Vagina (tissue), 2 donors: ENCODE data around the gene PIP5K1B. TPM values are rescaled to one million over a fixed set of nuclear protein-coding genes. Genes with fewer than 3 reads are reported as not detected.
"Not testable (repeated sequence)": the region's sequence is repeated elsewhere in the genome, so short reads cannot be mapped to it uniquely, and the experiment has no call there.

Source experiments
- DNase-seq, 2 donors: peaks; one replicate each; pipeline ENCODE4 v3.0.0-alpha.2; 2017; ENCODE audit errors: extremely low spot score in 2 of 2
- H3K27ac ChIP-seq: fragments of 200-600 bp; sonication (generic); one replicate; pipeline ENCODE4 v1.5.1; 2019
- H3K27me3 ChIP-seq: fragments of 200-600 bp; sonication (generic); one replicate; pipeline ENCODE4 v1.5.1; 2019
- H3K36me3 ChIP-seq, 2 donors: fragments of 200-600 bp; sonication (generic); one replicate each; pipeline ENCODE4 v1.5.1; 2017 to 2019
- H3K4me1 ChIP-seq: fragments of 200-600 bp; sonication (generic); one replicate; pipeline ENCODE4 v1.5.1; 2019
- H3K4me3 ChIP-seq, 2 donors: fragments of 200-600 bp; sonication (generic); 1 replicate in 1 of 2; 2 replicates in 1 of 2; pipeline ENCODE4 v1.5.1; 2016 to 2019
- H3K9me3 ChIP-seq: fragments of 200-600 bp; sonication (generic); one replicate; pipeline ENCODE4 v1.5.1; 2019
- CTCF ChIP-seq, 3 experiments: fragments of 450-650 bp in 2 of 3; fragments of 200-600 bp in 1 of 3; sonication (generic) in 1 of 3; IDR thresholded peaks; one replicate each; pipeline ENCODE4 v1.5.1; 2017 to 2019; ENCODE audit warnings: antibody characterized with exemption in 3 of 3, mild to moderate bottlenecking in 2 of 3, moderate library complexity in 2 of 3
- POLR2A ChIP-seq, 2 donors: fragments of 450-650 bp; IDR thresholded peaks; one replicate each; pipeline ENCODE4 v1.6.1; 2017; ENCODE audit warnings: antibody characterized with exemption in 2 of 2, mild to moderate bottlenecking in 2 of 2, moderate library complexity in 2 of 2
- POLR2AphosphoS5 ChIP-seq, 2 donors: sonication (generic); formaldehyde crosslinking; IDR thresholded peaks; one replicate each; pipeline ENCODE4 v1.9.0; 2017; ENCODE audit warnings: antibody characterized with exemption in 2 of 2, mild to moderate bottlenecking in 2 of 2, low read depth in 1 of 2; ENCODE audit not compliant: insufficient read depth in 1 of 2
- intact Hi-C: fragments of 100-400 bp; cut with DNase I; formaldehyde crosslinking; loops from one replicate; pipeline ENCODE4 v1.15.1; 2023
- total RNA-seq: library from RNA; depleted of rRNA; stranded (reverse); fragments of >200 nt; gene quantifications from one replicate; pipeline ENCODE4 v1.2.3, GENCODE V29; 2016

Gene PIP5K1B
- total RNA-seq, 1 donor from 2014 or later = 2.9 TPM

DNA sequence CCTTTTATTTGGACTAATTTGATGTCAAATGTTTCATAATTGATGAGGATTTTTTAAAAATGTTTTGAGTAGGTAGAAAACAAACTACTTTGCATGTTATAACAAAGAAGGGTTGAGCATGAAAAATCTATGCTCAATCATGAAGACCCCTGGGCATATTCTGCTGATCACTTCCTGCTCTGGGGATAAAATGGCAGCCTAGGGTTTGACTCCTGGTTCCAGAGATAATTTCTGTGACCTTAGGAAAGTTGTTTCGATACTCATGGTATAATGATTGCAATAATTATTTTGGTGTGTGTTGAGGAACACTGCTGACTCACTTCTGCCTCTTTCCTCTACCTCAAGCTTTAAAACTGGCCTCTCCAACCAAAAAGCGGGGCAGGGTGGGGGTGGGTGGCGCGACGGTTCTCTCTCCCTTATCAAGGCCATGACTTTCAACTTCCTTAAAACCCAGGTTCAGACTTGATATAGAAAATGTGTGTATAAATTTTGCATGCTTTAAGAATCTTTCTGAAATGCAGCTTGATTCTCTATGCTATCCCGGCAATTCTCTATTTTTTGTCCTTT, 6.0 kb upstream of the PIP5K1B start:
- no peak for TF ChIP-seq POLR2A (IDR thresholded peaks at IDR 0.05)
- TF ChIP-seq CTCF (IDR thresholded peaks at IDR 0.05) = no peak
- no peak for TF ChIP-seq POLR2AphosphoS5 (IDR thresholded peaks at IDR 0.05; ENCODE audit: insufficient read depth in 1 of 2, low read depth in 1 of 2)
- DNase-seq = no peak
- no peaks in the 10 kb centered on the region for H3K27me3 ChIP-seq
- no peaks in the 10 kb centered on the region for H3K9me3 ChIP-seq
- H3K36me3 ChIP-seq = no peaks in the 10 kb centered on the region
- intact Hi-C loops = no loop called here
- H3K4me3 ChIP-seq = no peak overlapping the region
- no peak overlapping the region for H3K27ac ChIP-seq
- no peaks in the 10 kb centered on the region for H3K4me1 ChIP-seq

GRCh38 chr9:68699625-68700024, 5.4 kb upstream of the PIP5K1B start:
- intact Hi-C loops, DNase-seq, H3K4me3 ChIP-seq, H3K36me3 ChIP-seq, H3K27ac ChIP-seq, H3K9me3 ChIP-seq, H3K27me3 ChIP-seq, H3K4me1 ChIP-seq: not testable (repeated sequence)

DNA sequence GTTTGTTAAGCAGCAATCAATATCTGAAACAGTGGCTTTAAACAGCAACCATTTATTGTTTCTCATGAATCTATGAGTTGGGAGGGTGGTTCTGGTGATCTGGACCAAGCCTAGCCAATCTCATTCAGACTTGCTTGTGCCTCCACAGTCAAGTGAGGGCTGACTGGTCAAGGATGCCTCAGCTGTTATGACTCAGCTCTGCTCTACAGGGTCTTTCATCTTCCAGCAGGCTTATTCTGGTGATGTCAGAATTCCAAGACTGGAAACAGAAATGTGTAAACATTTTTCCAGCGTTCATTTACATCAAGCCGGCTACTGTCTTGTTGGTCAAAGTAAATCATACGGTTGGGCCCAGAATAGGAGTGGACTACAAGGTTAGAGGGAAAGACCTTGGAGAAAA, 2.5 kb upstream of the PIP5K1B start:
- DNase-seq = no peak
- no peak overlapping the region for H3K4me3 ChIP-seq
- H3K9me3 ChIP-seq = no peaks in the 10 kb centered on the region
- H3K27me3 ChIP-seq = no peaks in the 10 kb centered on the region
- no peak for TF ChIP-seq CTCF (IDR thresholded peaks at IDR 0.05)
- TF ChIP-seq POLR2A (IDR thresholded peaks at IDR 0.05) = no peak
- no peak for TF ChIP-seq POLR2AphosphoS5 (IDR thresholded peaks at IDR 0.05; ENCODE audit: insufficient read depth in 1 of 2, low read depth in 1 of 2)
- no peaks in the 10 kb centered on the region for H3K36me3 ChIP-seq
- peaks cover 7% of the 10 kb centered on the region for H3K4me1 ChIP-seq
- intact Hi-C loops = no loop called here
- no peak overlapping the region for H3K27ac ChIP-seq

- Histone ChIP-seq H3K27ac (no peak overlapping the region), H3K4me3 (no peak overlapping the region), H3K9me3 (no peaks in the 10 kb centered on the region), H3K27me3 (no peaks in the 10 kb centered on the region), H3K4me1 (peaks cover 7% of the 10 kb centered on the region), H3K36me3 (no peaks in the 10 kb centered on the region)
- no peak for DNase-seq
- intact Hi-C loops = no loop called here
- TF ChIP-seq POLR2AphosphoS5 (IDR thresholded peaks at IDR 0.05; ENCODE audit: insufficient read depth in 1 of 2, low read depth in 1 of 2) (no peak), POLR2A (IDR thresholded peaks at IDR 0.05) (no peak), CTCF (IDR thresholded peaks at IDR 0.05) (no peak)
Measured at GRCh38 chr9:68703672-68704071, 1.4 kb upstream of the PIP5K1B start.

DNA sequence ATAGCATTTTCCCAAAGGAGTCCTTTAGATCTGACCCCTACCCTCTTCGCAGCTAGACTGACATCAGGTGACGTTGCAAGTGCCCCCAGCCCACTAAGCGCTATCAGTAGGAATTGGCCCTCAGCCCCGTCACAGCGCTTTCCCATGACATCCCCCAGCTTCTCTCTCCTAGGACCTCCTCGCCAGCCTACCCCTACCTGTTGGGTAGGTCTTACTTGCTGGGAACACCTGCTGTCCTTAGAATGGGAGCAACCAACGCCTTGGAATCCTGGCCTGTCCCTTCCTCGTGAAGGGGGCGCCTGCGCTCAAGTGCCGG, 584 bp upstream of the PIP5K1B start:
- TF ChIP-seq POLR2AphosphoS5 (IDR thresholded peaks at IDR 0.05; ENCODE audit: insufficient read depth in 1 of 2, low read depth in 1 of 2) = no peak
- no peak for TF ChIP-seq CTCF (IDR thresholded peaks at IDR 0.05)
- TF ChIP-seq POLR2A (IDR thresholded peaks at IDR 0.05) = no peak
- Histone ChIP-seq H3K36me3 (no peaks in the 10 kb centered on the region), H3K27me3 (no peaks in the 10 kb centered on the region), H3K4me1 (peaks cover 7% of the 10 kb centered on the region), H3K4me3 (peak overlapping the region; percentile 49 to 63), H3K27ac (peak overlapping the region; percentile 47), H3K9me3 (no peaks in the 10 kb centered on the region)
- no peak for DNase-seq
- intact Hi-C loops = no loop called here
